WTC11 (cell line): ENCODE measurements around the gene CCNJ. TPM values are rescaled to one million over a fixed set of nuclear protein-coding genes. Genes with fewer than 3 reads are reported as not detected.

Experiments
- ARID4B ChIP-seq: sonication (generic); formaldehyde crosslinking; IDR thresholded peaks from 2 replicates; pipeline ENCODE4 v1.8.0; 2023; ENCODE audit warnings: missing genetic modification reagents, mild to moderate bottlenecking, borderline replicate concordance
- ATF1 ChIP-seq: sonication (generic); formaldehyde crosslinking; IDR thresholded peaks from 2 replicates; pipeline ENCODE4 v1.8.1; 2023; ENCODE audit warnings: mild to moderate bottlenecking, moderate library complexity, missing genetic modification reagents
- ATF6 ChIP-seq: sonication (generic); formaldehyde crosslinking; IDR thresholded peaks from 2 replicates; pipeline ENCODE4 v1.8.1; 2023; ENCODE audit warnings: mild to moderate bottlenecking, missing genetic modification reagents
- E2F1 ChIP-seq: sonication (generic); formaldehyde crosslinking; IDR thresholded peaks from 2 replicates; pipeline ENCODE4 v1.8.0; 2022; ENCODE audit warnings: mild to moderate bottlenecking, missing genetic modification reagents
- ELF4 ChIP-seq: sonication (generic); formaldehyde crosslinking; IDR thresholded peaks from 2 replicates; pipeline ENCODE4 v1.8.1; 2022; ENCODE audit warnings: low read depth, mild to moderate bottlenecking, moderate library complexity, missing genetic modification reagents
- ERG ChIP-seq: fragments of 250-450 bp; sonication (Bioruptor Pico); IDR thresholded peaks from 2 replicates; pipeline ENCODE4 v1.8.0; 2021; ENCODE audit warnings: mild to moderate bottlenecking
- ESRRA ChIP-seq: sonication (generic); formaldehyde crosslinking; IDR thresholded peaks from 2 replicates; pipeline ENCODE4 v1.8.1; 2022; ENCODE audit warnings: mild to moderate bottlenecking, missing genetic modification reagents, borderline replicate concordance
- FOXP4 ChIP-seq: sonication (generic); formaldehyde crosslinking; IDR thresholded peaks from 2 replicates; pipeline ENCODE4 v1.8.0; 2022; ENCODE audit warnings: mild to moderate bottlenecking, missing genetic modification reagents
- GTF2I ChIP-seq: fragments of 250-450 bp; sonication (Bioruptor Pico); conservative IDR thresholded peaks from 2 replicates; pipeline ENCODE4 v1.4.0; 2021; ENCODE audit warnings: mild to moderate bottlenecking
- HMGA2 ChIP-seq: fragments of 250-450 bp; sonication (Bioruptor Pico); IDR thresholded peaks from 2 replicates; pipeline ENCODE4 v1.4.0; 2021; ENCODE audit warnings: mild to moderate bottlenecking, moderate library complexity
- HMGXB4 ChIP-seq: sonication (generic); formaldehyde crosslinking; IDR thresholded peaks from 2 replicates; pipeline ENCODE4 v1.8.1; 2023; ENCODE audit warnings: mild to moderate bottlenecking, moderate library complexity, missing genetic modification reagents
- MAX ChIP-seq: sonication (generic); formaldehyde crosslinking; IDR thresholded peaks from 2 replicates; pipeline ENCODE4 v1.8.0; 2022; ENCODE audit warnings: mild to moderate bottlenecking, missing genetic modification reagents
- MLX ChIP-seq: sonication (generic); formaldehyde crosslinking; IDR thresholded peaks from 2 replicates; pipeline ENCODE4 v1.8.1; 2023; ENCODE audit warnings: mild to moderate bottlenecking, missing genetic modification reagents, moderate library complexity
- SP1 ChIP-seq: sonication (generic); formaldehyde crosslinking; conservative IDR thresholded peaks from 2 replicates; pipeline ENCODE4 v1.8.1; 2022; ENCODE audit warnings: missing genetic modification reagents
- USF2 ChIP-seq: sonication (generic); formaldehyde crosslinking; IDR thresholded peaks from 2 replicates; pipeline ENCODE4 v1.8.1; 2023; ENCODE audit warnings: mild to moderate bottlenecking, missing genetic modification reagents, moderate library complexity
- ZNF121 ChIP-seq: sonication (generic); formaldehyde crosslinking; IDR thresholded peaks from 2 replicates; pipeline ENCODE4 v1.8.0; 2023; ENCODE audit warnings: missing genetic modification reagents
- ZNF219 ChIP-seq: sonication (generic); formaldehyde crosslinking; IDR thresholded peaks from 2 replicates; pipeline ENCODE4 v1.8.0; 2023; ENCODE audit warnings: missing genetic modification reagents, mild to moderate bottlenecking, borderline replicate concordance
- ZNF281 ChIP-seq: sonication (generic); formaldehyde crosslinking; IDR thresholded peaks from 2 replicates; pipeline ENCODE4 v1.8.0; 2023; ENCODE audit warnings: mild to moderate bottlenecking, missing genetic modification reagents
- ZNF416 ChIP-seq: fragments of 250-450 bp; sonication (Bioruptor Pico); IDR thresholded peaks from 2 replicates; pipeline ENCODE4 v1.9.0; 2021; ENCODE audit warnings: mild to moderate bottlenecking, inconsistent platforms
- total RNA-seq: library from RNA; stranded (reverse); gene quantifications from 3 replicates; pipeline ENCODE4 v1.2.3, GENCODE V29; 2021

Gene CCNJ
- total RNA-seq, 1 experiment from 2014 or later = 25.7 TPM

- peak; percentile 85 for TF ChIP-seq ZNF219 (CRISPR knock-in tag)
- TF ChIP-seq ARID4B (CRISPR knock-in tag) = peak; percentile 97
- no peak for TF ChIP-seq MLX (CRISPR knock-in tag)
- TF ChIP-seq ZNF416 (CRISPR knock-in tag) = no peak
- no peak; the same call in 1 of the 2 replicates for TF ChIP-seq USF2 (CRISPR knock-in tag)
- TF ChIP-seq ERG = no peak
- no peak for TF ChIP-seq ATF1 (CRISPR knock-in tag)
- TF ChIP-seq ESRRA (CRISPR knock-in tag) = peak; percentile 93
- no peak for TF ChIP-seq HMGA2
- TF ChIP-seq HMGXB4 (CRISPR knock-in tag) = peak; percentile 92
- peak; percentile 95 for TF ChIP-seq MAX
- TF ChIP-seq ZNF281 (CRISPR knock-in tag) = no peak; the same call in none of the 2 replicates
- TF ChIP-seq SP1 (CRISPR knock-in tag) = peak; percentile 74
- no peak for TF ChIP-seq ATF6 (CRISPR knock-in tag)
- TF ChIP-seq FOXP4 = peak; percentile 95
- TF ChIP-seq E2F1 = no peak; the same call in 1 of the 2 replicates
- no peak for TF ChIP-seq ZNF121 (CRISPR knock-in tag)
- TF ChIP-seq GTF2I = no peak
- TF ChIP-seq ELF4 (CRISPR knock-in tag) = no peak; the same call in 1 of the 2 replicates
Measured at GRCh38 chr10:96043033-96043892, at the start of gene CCNJ (continued).
